Skin epidermis (tissue), 12 donors: Measurements from ENCODE around the gene CENPX.

ENCODE experiments used
- H3K27ac ChIP-seq, 21 experiments: fragments of 200-600 bp; sonication (generic) in 11 of 21; one replicate each; pipeline ENCODE4 v1.5.0; 2020; ENCODE audit warnings: mild to moderate bottlenecking in 3 of 21, inconsistent platforms in 2 of 21, moderate library complexity in 2 of 21
- H3K4me3 ChIP-seq, 7 experiments: fragments of 200-600 bp; sonication (generic) in 2 of 7; one replicate each; pipeline ENCODE4 v1.5.0; 2020; ENCODE audit warnings: inconsistent platforms in 2 of 7, mild to moderate bottlenecking in 2 of 7, moderate library complexity in 1 of 7

The CENPX gene

DNA sequence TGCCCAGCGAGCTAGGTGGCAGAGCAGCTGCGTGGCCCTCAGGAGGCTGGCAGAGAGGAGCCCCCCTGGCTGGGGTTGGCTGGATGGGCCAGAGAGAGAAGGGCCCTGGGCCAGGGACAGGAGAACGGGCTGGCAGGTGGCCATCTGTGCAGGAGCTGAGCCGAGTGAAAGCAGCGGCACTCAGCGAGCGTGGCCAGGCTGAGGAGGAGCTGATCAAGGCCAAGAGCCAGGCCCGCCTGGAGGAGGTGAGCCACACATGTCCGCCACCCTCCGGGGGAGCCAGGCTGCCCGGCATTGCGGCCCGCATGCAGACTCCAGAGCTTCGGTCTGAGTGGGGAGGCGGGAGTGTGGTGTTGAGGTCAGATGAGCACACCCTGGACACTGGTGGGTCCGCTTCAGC is 6.7 kb upstream of the CENPX start:
- Histone ChIP-seq H3K4me3 (no peak overlapping the region), H3K27ac (no peak overlapping the region)

DNA sequence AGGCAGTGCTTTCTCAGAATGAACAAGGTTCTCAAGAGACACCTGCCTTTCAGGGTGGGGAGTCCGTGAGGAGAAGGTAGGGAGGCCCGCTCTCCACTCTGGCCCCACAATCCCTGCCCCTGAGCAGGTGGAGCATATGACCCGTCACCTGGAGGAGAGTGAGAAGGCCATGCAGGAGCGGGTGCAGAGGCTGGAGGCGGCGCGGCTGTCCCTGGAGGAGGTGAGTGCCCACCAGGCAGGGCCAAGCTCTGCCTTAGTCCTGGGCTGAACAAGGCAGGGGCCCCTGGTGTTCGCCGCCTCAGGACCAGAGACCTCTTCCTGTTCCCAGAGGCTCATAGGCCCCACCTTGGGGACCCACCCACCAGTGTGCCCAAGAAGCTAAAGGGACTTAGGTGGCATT is 6.3 kb upstream of the CENPX start:
- no peak overlapping the region for H3K27ac ChIP-seq
- no peak overlapping the region for H3K4me3 ChIP-seq

DNA sequence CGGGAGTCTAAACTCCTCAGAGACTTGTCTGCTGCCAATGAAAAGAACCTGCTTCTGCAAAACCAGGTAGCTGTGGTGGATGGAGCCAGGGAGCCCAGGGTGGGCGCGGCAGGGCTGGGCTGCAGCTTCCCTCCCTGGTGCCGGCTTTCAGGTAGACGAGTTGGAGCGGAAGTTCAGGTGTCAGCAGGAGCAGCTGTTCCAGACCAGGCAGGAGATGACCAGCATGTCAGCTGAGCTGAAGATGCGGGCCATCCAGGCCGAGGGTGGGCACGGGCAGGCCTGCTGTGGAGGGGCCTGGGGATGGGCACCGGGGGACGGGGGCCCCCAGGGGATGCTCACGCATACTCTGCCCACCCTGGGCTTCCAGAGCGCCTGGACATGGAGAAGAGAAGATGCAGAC is 5.6 kb upstream of the CENPX start:
- H3K27ac ChIP-seq, result no peak overlapping the region

GRCh38 chr17:82025401-82026107 is 2.9 kb upstream of the CENPX start:
- Histone ChIP-seq H3K4me3 (no peak overlapping the region), H3K27ac (no peak overlapping the region)

More for the DNA sequence above, 5.6 kb upstream of the CENPX start:
- no peak overlapping the region for H3K4me3 ChIP-seq

DNA sequence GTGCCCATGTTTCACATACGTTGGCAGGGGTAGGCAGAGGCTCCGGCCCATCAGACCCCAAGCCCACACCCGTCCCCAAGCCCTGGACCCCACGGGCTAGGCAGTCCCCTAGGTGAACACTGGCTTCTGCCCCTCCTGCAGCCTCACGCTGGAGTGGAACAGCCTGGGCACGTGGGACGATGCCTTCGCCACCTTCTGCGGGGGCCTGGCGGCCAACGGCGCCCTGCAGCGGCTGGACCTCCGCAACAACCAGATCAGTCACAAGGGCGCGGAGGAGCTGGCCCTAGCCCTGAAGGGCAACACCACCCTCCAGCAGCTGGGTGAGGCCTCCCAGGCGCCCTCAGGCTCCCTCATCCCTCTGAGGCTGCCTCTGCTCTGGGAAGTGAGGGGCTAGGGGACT is 2.2 kb upstream of the CENPX start:
- H3K4me3 ChIP-seq, result no peak overlapping the region
- H3K27ac ChIP-seq, result no peak overlapping the region

GRCh38 chr17:82023447-82024241 is 966 bp upstream of the CENPX start:
- Histone ChIP-seq H3K27ac (peak overlapping the region in 18 of 21 experiments; percentile 20 to 87 (median 68)), H3K4me3 (peak overlapping the region; percentile 66 to 89 (median 71))

DNA sequence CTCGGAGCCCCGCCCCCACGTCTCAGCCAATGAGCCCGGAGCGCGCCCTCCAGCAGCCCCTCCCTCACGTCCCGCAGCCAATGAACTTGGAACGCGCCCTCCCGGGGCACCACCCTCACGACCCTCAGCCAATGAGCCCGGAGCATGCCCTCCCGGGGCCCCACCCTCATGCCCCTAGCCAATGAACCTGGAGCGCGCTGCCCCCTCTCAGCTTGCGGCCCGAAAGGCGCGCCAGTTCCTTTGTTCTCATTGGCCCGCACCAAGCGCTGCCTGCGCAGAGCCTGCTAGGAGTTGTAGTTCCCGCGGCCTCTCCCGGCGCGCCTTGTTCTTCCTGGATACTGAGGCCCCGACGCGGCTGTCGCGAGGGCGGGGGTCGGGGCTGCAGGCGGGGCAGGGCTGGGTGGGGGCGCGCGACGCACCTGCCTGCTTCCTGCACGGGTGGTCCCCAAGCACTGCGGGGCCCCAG is 336 bp upstream of the CENPX start, which contains the start of gene LRRC45:
TSS of gene LRRC45 (plus strand) at position 325 of the 466 bp plus-strand sequence. CDS start 339 bp downstream, outside the sequence.
- H3K27ac ChIP-seq, result peak within 1 kb of the TSS; percentile 40 to 87 (median 77)

GRCh38 chr17:82021900-82022309 is 773 bp downstream of the CENPX start:
- peak overlapping the region in 18 of 21 experiments; percentile 40 to 87 (median 79) for H3K27ac ChIP-seq
- peak overlapping the region; percentile 66 to 99 (median 70) for H3K4me3 ChIP-seq

More for the DNA sequence above, 336 bp upstream of the CENPX start, which contains the start of gene LRRC45:
- H3K4me3 ChIP-seq, result peak within 1 kb of the TSS; percentile 66 to 99 (median 79)

DNA sequence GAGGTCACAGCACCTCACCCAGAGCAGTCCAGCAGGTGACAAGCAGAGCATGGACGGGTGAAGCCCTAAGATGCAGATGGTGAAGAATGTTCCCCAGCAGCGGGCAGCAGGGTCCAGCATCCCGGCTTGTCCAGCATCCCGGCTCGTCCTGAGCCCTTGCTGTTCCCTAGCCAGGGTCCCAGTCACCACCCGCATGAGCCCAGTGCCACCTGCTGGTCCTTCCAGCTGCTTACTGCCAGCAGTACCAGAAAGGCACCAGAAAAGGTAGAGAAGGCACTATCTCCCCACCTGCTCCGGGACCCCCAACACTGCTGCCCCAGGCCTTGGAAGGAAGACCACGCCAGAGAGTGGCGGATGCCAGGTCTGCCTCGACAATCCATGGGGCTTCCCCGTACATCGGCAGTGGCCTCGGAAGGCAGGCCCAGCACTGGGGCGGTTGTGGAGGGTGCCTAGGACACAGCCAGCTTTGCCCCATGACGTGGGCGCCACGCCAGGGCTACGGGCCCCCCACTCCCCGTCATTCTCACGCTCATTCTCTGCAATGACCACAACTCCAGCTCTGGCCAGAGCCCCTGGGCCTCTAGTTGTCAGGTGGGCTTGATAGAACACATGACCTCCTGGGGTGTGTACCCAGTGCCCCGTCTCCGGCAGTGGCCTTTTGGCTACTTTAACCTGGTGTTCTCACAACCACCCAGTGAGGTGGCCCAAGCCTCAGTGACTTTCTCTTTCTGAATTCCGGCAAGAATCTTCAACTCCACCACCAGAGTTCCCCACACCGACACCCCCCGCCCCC is 1.4 kb downstream of the CENPX start:
- peak overlapping the region in 5 of 7 experiments; percentile 66 to 99 (median 69) for H3K4me3 ChIP-seq
- peak overlapping the region in 8 of 21 experiments; percentile 58 to 87 (median 80) for H3K27ac ChIP-seq

DNA sequence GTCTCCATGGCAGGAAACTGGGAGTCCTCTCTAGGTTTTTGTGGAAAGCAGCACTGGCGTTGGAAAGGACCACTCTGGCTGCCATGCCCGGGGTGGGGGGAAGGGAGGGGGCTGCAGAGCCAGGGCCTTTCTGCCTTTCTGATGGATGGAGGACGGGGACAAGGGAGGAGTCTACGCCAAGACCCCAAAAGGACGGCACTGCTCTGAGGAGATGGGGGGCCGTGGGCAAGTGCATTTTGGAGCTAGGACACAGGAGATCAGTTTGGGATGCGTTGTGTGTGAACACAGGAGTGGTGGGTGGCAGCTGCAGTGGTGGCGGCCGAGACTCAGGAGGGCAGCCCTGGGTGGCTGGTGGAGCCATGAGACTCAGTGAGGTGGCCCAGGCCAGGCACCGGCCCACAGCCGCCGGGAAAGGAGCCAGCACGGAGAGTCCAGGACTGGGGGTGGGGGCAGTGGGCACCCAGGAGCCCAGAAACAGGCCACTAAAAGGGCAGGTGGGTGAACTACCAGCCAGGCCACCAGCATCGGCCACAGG is 2.0 kb downstream of the CENPX start:
- no peak overlapping the region for H3K4me3 ChIP-seq

GRCh38 chr17:82019690-82020571 is 2.7 kb downstream of the CENPX start:
- Histone ChIP-seq H3K27ac (no peak overlapping the region), H3K4me3 (no peak overlapping the region)

More for the DNA sequence above, 2.0 kb downstream of the CENPX start:
- H3K27ac ChIP-seq, result no peak overlapping the region

DNA sequence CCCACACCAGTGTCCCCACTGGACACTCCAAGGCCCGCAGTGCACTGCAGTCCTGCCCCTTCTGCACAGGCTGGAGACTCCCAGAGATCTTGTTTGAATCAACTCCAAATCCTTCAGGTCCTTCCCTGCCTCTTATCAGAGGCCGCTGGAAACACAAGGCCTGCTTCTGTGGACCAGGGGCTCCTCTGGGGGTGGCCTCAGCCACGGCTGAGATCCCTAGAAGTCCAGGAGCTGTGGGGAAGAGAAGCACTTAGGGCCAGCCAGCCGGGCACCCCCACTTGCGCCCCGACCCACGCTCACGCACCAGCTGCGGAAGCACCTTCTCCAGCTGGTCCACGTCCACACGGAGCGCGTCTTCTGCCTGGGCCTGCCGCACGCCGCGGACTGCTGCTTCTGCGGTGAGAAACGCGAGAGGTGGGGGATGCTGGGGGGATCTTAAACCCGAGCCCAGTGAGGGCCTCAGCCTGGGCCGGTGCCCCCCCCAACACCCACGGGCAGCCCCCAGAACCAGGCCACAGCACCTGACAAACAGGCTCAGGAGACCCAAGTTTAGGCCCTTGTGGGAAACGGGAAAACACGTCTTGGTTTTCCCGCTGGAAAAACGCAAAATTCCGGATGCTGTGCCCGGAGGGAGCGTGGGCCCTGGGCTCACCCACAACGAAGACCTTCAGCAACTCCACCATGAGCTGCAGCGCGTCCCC is 3.5 kb downstream of the CENPX start:
- H3K4me3 ChIP-seq, result no peak overlapping the region
- no peak overlapping the region for H3K27ac ChIP-seq

GRCh38 chr17:82018152-82018988 is 4.3 kb downstream of the CENPX start:
- Histone ChIP-seq H3K27ac (no peak overlapping the region), H3K4me3 (no peak overlapping the region)

- Histone ChIP-seq H3K4me3 (no peak overlapping the region), H3K27ac (no peak overlapping the region)
Observed at GRCh38 chr17:82017612-82018151, 5.0 kb downstream of the CENPX start.

- Histone ChIP-seq H3K27ac (no peak overlapping the region), H3K4me3 (no peak overlapping the region)
Observed at GRCh38 chr17:82016875-82017459, 5.7 kb downstream of the CENPX start.

DNA sequence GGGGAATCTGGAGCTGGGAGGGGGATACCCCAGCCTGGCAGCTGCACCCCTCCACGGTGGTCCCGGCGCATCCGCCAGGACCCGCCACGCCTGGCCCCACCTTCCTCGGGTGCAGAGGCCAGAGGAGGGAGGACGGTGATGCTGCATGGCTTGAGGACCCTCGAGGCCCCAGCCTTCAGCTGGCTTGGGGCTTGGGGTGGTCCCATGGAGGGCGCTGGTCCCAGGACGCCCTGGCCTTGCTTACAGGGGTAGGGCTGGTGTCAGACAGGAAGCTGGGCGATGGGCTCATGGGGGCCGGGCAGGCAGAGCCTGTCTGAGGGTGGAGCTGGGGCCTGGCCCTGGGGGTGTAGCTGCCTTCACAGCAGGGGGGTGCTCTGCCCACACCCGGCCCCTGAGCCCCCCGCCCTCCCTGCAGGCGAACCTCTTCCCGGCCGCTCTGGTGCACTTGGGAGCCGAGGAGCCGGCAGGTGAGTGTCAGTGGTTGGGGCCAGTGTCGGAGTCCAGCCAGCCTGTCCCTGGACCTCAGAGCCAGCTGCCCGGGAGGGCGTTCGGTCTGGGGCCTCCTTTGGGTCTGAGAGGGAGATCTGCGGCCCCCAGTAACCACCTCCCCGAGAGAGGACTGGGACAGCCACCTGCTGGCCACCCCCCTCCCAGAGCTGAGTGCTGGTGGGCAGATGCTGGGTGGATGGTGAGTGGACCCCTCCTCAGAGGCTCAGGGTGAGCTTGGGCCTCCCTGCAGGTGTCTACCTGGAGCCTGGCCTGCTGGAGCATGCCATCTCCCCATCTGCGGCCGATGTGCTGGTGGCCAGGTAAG is 6.4 kb downstream of the CENPX start:
- Histone ChIP-seq H3K4me3 (no peak overlapping the region), H3K27ac (no peak overlapping the region)
